ENCODE measurements around the gene BCAP31.

GRCh38 chrX:153671589-153672530 lies 52.3 kb downstream of the BCAP31 start:
- TF ChIP-seq CTCF (IDR thresholded peaks at IDR 0.05) = no peak
- TF ChIP-seq POLR2A (IDR thresholded peaks at IDR 0.05) = no peak
